GM10847 (cell line): ENCODE data around the gene MRPL20.

ENCODE experiments used
- POLR2A ChIP-seq: IDR thresholded peaks from 2 replicates; pipeline ENCODE4 v1.6.1; 2011; ENCODE audit not compliant: insufficient read length; ENCODE audit errors: extremely low read depth

The MRPL20 gene

GRCh38 chr1:1427820-1428148, 20.7 kb upstream of the MRPL20 start:
- no peak for TF ChIP-seq POLR2A

- TF ChIP-seq POLR2A: no peak
Observed at GRCh38 chr1:1427106-1427819, 20.2 kb upstream of the MRPL20 start.

GRCh38 chr1:1426496-1427105, 19.5 kb upstream of the MRPL20 start:
- no peak for TF ChIP-seq POLR2A

GRCh38 chr1:1425753-1426495, 18.8 kb upstream of the MRPL20 start:
- TF ChIP-seq POLR2A: no peak

- no peak for TF ChIP-seq POLR2A
Observed at GRCh38 chr1:1425426-1425752, 18.3 kb upstream of the MRPL20 start.

GRCh38 chr1:1424707-1425106, 17.6 kb upstream of the MRPL20 start:
- no peak for TF ChIP-seq POLR2A

GRCh38 chr1:1423245-1423597, 16.1 kb upstream of the MRPL20 start:
- TF ChIP-seq POLR2A: no peak

GRCh38 chr1:1422465-1423244, 15.6 kb upstream of the MRPL20 start:
- no peak for TF ChIP-seq POLR2A

GRCh38 chr1:1421907-1422464, 14.9 kb upstream of the MRPL20 start:
- TF ChIP-seq POLR2A: no peak

GRCh38 chr1:1421147-1421906, 14.2 kb upstream of the MRPL20 start, which contains the start of gene ANKRD65:
TSS of gene ANKRD65 (minus strand) at chr1:1421276. CDS start at chr1:1421005, 271 bp downstream.
- no peak for TF ChIP-seq POLR2A

GRCh38 chr1:1420654-1421141, 13.6 kb upstream of the MRPL20 start:
- TF ChIP-seq POLR2A: no peak

- no peak for TF ChIP-seq POLR2A
Observed at GRCh38 chr1:1419813-1420653, 12.9 kb upstream of the MRPL20 start.

- no peak for TF ChIP-seq POLR2A
Observed at GRCh38 chr1:1419363-1419812, 12.3 kb upstream of the MRPL20 start.

GRCh38 chr1:1418464-1419362, 11.6 kb upstream of the MRPL20 start:
- no peak for TF ChIP-seq POLR2A
